HG03135 (cell line): ENCODE results near the gene MAGOHB.
"Not testable (repeated sequence)": the region's sequence is repeated elsewhere in the genome, so short reads cannot be mapped to it uniquely, and the experiment has no call there.

ENCODE experiments used
- ATAC-seq: cut with Tn5 transposase; IDR thresholded peaks from one replicate; pipeline ENCODE4 v1.9.1; 2021; ENCODE audit warnings: mild to moderate bottlenecking, moderate library complexity; ENCODE audit not compliant: unreplicated experiment

The MAGOHB gene

DNA sequence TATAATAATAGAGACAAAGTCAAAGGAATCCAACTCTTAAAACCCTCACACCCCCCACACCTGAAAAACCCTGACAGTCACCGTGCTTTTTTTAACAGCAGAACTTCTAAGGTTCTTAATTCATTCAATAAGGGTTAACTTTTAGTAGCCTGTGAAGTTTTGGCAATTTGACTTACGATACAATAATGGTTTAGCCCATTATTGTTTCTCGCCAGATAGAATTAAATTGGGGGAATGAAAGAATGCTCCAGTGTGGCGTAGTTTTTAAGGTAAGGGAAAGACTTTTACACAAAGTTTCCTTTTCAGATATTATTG is 604 bp upstream of the MAGOHB start:
- ATAC-seq, result no peak

GRCh38 chr12:10612984-10613348 is 443 bp downstream of the MAGOHB start:
- ATAC-seq, result no peak

DNA sequence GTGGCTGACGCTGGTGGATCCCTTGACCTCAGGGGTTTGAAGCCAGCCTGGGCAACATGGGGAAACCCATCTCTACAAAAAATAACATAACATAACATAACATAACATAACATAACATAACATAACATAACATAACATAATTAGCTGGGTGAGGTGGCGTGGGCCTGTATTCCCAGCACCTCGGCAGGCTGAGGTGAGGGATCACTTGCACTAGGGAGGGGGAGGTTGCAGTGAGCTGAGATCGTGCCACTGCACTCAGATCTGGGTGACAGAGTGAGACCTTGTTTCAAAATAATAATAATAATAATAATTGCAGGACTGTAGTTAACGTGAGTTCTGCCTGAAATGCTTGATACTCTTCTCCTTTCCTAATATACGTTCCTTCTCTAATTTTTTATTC is 1.3 kb downstream of the MAGOHB start:
- no peak for ATAC-seq

DNA sequence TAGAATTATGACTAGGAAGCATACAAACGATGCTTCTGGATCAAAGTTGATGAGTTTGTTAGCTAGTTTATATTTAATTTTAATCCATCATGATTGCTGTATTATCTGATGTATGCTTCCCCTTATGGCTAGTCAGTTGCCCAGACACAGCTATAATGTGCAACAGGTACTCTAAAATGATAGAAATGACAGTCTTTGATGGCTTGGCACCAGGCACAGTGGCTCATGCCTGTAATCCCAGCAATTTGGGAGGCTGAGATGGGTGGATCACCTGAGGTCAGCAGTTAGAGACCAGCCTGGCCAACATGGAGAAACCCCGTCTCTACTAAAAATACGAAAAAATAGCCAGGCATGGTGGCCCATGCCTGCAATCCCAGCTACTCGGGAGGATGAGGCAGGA is 2.2 kb downstream of the MAGOHB start:
- ATAC-seq, result not testable (repeated sequence)

DNA sequence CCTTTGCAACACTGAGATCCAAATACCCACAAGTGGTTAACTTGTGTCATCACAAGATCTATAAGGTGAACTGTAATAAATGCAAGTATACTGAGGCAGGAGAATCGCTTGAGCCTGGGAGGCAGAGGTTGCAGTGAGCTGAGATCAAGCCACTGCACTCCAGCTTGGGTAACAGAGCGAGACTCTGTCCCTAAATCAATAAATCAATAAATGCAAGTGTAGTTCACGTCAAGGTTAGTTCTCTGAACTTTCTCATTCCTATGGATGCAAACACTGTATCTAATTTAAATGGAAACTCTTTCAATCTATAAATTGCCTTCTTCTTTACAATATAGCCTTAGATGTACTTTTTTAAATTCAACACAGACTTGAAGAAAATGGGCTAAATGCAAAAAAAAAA is 3.2 kb downstream of the MAGOHB start:
- no peak for ATAC-seq

- ATAC-seq, result no peak
Measured at GRCh38 chr12:10607885-10608458, 5.4 kb downstream of the MAGOHB start.

DNA sequence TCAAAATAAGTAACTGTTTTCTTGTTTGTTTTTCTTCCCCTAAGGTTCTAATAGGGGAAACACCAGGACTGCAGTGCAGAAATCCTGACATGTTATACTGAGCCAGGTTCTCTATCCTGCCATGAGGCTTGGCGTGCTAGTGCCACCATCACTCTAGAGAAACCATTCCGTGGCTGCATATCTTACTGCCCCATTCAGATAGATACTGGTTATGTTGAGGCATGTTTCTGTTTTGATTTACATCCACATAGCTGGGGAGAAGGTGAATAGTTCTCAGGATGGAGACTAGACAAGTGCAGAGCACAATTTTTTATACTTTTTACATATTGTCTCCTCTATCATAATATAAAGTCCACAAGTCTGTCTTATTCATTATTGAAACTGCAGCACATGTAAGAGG is 11.5 kb downstream of the MAGOHB start:
- ATAC-seq, result no peak

- no peak for ATAC-seq
Measured at GRCh38 chr12:10600988-10601387, 12.4 kb downstream of the MAGOHB start.

- ATAC-seq, result no peak
Measured at GRCh38 chr12:10595881-10596280, 17.5 kb downstream of the MAGOHB start.

- ATAC-seq, result no peak
Measured at GRCh38 chr12:10590966-10591365, 22.4 kb downstream of the MAGOHB start.

DNA sequence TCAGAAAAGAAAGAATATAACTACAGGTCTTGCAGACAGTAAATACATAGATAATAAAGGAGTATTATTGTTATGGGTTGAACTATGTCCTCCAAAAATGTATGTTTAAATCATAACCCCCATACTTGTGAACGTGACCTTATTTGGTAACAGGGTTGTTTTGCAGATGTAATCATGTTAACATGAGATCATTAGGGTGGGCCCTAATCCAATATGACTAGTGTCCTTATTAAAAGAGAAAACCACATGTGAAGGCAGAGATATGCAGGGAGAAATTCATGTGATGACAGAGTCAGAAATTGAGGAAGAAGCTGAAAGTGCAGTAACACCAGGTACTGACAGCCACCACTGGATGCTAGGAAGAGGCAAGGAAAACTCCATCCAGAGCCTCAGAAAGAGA is 29.0 kb downstream of the MAGOHB start:
- ATAC-seq, result no peak

GRCh38 chr12:10582704-10583103 is 30.7 kb downstream of the MAGOHB start:
- ATAC-seq, result no peak

DNA sequence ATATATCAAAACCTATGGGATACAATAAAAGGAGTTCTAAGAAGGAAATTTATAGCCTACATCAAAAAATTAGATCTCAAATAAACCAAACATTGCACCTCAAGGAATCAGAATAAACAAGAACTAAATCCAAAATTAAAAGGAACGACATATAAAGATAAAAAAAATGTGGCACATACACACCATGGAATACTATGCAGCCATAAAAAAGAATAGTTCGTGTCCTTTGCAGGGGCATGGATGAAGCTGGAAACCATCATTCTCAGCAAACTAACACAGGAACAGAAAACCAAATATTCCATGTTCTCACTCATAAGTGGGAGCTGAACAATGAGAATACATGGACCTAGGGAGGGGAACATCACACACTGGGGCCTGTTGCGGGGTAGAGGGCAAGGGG is 31.3 kb downstream of the MAGOHB start:
- ATAC-seq, result not testable (repeated sequence)

DNA sequence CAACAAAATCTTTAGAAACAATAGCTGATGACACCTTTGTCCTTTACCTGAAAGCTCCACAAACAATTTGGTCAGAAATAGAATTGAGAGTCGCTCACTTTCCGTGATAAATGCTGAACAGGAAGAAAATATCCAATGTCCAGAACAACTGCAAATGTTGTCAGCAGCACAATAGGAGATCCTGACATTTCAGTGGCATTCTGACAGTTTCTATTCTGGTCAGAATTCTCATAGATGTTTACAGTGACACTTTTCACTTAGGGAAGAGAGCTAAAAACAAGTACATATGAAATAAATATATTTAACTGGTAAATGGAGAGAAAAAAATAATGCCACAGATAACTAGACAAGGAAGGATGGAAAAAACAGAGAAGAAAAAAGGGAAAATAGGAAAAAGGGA is 39.1 kb downstream of the MAGOHB start:
- ATAC-seq, result no peak

DNA sequence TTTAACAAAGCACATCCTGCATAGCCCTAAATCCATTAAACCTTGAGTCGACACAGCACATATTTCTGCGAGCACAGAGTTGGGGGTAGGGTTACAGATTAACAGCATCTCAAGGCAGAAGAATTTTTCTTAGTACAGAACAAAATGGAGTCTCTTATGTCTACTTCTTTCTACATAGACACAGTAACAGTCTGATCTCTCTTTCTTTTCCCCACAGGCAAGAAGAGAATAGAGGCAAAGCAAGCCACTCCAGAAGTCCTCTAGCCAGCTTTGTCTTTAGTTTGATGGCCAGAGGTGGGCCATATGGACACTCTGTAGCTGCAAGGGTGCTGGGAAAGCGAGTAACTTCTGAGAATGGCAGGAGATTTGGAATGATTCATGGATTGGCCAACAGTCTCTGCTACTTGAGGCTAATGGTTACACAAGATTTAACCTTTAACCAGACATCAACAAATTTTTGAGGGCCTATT is 41.4 kb downstream of the MAGOHB start:
- ATAC-seq, result not testable (repeated sequence)

- ATAC-seq, result no peak
Measured at GRCh38 chr12:10571141-10571540, 42.3 kb downstream of the MAGOHB start.

- no peak for ATAC-seq
Measured at GRCh38 chr12:10567813-10568212, 45.6 kb downstream of the MAGOHB start.

GRCh38 chr12:10563966-10564365 is 49.4 kb downstream of the MAGOHB start:
- ATAC-seq, result no peak

DNA sequence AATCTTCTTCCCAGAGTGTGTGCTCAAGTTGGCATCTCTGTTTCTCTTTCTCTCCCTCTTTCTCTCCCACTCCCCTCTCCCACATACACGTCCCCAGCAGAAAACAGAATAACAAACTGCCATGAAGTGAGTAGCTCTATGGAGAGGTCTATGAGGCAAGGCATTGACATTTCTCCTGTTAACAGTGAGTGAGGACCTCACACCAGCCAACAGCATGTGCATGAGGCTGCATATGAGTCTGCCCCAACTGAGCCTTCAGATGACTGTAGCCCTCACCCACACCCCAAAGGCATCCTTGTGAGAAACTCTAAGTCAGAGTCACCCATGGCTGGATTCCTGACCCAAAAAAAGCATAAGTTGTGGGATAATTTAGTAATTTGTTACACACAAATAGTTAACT is 50.4 kb downstream of the MAGOHB start:
- ATAC-seq, result no peak

GRCh38 chr12:10562306-10562933 is 51.0 kb downstream of the MAGOHB start:
- ATAC-seq, result no peak

DNA sequence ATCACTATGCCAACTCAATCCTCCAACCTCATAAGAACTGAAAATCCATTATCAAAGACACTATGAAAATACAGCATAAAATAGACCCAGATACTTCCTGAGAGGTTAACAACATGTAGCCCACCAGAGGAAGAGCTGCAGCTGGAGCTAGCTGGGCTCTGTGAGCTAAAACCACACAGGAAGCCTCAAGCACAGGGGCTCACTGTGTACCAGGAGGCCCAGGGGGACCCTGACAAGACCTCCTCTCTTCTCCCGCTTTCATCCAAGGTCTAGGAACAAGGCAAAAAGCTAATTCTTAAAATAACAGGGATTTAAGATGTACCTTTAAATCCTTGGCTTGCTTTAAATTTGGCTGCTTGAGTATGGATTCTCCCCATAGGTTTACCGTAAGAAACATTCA is 54.2 kb downstream of the MAGOHB start:
- ATAC-seq, result no peak

DNA sequence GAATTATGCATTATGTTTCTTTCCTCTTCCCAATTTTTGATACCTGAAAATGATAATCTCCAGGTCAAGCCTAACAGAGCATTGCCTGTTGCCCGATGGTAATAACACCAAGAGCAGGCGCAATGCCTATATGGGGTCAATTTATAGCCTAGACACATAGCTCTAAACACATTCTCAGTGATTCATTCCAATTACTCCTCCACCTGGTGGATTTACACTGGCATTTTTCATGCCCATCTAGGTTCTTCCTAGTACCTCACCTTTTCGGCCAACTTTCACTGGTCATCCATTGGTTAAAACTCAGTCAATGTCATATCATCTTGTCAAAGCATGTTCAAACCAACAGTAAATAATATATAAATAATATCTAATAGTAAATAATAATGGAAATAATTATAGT is 54.6 kb downstream of the MAGOHB start:
- ATAC-seq, result no peak

DNA sequence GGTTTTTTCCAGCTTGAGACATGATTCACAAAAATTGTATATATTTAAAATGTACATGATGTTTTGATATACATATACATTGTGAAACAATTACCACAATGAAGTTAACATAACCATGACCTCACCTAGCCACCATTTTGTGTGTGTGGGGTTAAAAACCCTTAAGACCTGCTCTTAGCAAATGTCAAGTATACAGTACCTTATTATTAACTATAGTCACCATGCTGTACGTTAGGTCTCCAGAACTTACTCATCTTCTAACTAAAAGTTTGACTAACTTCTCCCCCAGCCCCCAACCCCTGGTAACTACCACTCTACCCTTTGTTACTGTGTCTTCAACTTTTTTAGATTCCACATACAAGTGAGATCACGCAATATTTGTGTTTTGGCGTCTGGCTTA is 55.1 kb downstream of the MAGOHB start:
- ATAC-seq, result no peak
